ENCODE results near the gene STAG3. TPM values are rescaled to one million over a fixed set of nuclear protein-coding genes. Genes with fewer than 3 reads are reported as not detected.
"Not testable (repeated sequence)": the region's sequence is repeated elsewhere in the genome, so short reads cannot be mapped to it uniquely, and the experiment has no call there.

Gene STAG3
- total RNA-seq, 2 donors from 2014 or later, result not detected

- Histone ChIP-seq H3K4me3 (no peak overlapping the region), H3K27me3 (no peaks in the 10 kb centered on the region), H3K27ac (no peak overlapping the region), H3K4me1 (peaks cover 0 to 15% of the 10 kb centered on the region in 2 donors), H3K36me3 (no peaks in the 10 kb centered on the region), H3K9me3 (no peaks in the 10 kb centered on the region)
- TF ChIP-seq, protein P1, sequence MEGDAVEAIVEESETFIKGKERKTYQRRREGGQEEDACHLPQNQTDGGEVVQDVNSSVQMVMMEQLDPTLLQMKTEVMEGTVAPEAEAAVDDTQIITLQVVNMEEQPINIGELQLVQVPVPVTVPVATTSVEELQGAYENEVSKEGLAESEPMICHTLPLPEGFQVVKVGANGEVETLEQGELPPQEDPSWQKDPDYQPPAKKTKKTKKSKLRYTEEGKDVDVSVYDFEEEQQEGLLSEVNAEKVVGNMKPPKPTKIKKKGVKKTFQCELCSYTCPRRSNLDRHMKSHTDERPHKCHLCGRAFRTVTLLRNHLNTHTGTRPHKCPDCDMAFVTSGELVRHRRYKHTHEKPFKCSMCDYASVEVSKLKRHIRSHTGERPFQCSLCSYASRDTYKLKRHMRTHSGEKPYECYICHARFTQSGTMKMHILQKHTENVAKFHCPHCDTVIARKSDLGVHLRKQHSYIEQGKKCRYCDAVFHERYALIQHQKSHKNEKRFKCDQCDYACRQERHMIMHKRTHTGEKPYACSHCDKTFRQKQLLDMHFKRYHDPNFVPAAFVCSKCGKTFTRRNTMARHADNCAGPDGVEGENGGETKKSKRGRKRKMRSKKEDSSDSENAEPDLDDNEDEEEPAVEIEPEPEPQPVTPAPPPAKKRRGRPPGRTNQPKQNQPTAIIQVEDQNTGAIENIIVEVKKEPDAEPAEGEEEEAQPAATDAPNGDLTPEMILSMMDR (IDR thresholded peaks at IDR 0.05), result peak; percentile 42 to 82
- DNase-seq (ENCODE audit: low spot score), result no peak
Observed at GRCh38 chr7:100132697-100133151, 45.0 kb upstream of the STAG3 start.

DNA sequence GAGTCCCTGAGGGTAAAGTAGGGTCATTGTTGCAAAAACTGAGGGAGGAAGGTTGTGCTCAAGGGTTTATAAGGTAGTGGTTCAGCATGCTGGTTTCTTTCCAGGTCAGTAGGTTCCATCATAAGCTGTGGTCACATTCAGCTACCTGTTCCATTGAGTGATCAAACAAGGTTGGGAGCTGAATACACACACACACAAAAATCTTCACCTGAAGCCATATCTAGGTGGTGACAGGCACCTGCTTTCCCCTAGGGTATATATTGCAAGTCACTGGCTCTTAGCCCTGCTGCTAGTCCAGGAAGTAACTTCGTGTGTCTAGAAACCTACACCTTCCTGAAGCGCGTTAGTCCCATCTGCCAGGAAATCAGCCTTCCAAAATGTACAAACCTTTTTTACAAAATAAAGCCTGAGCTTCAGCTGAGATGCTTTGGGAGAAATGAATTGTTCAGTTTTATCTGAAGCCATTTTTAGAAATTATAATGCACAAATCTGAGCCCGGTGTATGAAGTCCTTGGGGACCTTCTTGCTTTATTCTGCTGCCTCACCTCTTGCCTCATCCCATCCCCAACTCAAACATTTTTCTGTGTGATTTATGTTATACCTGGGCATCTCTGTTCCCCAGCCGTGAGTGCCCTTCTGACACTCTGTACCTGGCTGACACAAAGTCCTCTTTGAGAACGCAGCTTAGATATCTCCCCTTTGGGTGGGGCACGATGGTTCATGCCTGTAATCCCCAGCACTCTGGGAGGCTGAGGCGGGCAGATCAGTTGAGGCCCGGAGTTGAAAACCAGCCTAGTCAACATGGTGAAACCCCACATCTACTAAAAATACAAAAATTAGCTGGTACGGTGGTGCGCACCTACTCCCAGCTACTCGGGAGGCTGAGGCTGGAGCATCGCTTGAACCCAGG, 39.6 kb upstream of the STAG3 start:
- H3K27me3 ChIP-seq, result no peaks in the 10 kb centered on the region
- TF ChIP-seq, protein P1 (IDR thresholded peaks at IDR 0.05), result no peak

DNA sequence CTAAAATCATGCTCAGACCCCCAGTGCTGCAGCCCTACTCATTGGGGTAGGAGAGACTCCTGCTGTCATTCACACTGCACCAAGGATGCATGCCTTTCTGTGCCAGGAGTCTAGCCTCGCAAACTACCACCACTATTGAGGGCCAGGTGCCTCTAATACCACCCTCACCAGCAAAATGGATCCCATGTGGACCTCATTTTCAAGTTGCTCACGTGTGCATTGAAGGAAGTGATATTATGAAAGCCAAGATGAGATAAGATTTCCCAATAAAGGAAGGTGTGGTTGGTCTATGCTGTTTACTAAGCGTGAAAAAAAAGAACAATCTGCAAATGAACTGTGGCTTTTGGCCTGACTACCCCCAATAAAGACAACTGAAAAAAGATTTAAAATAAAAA, 36.2 kb upstream of the STAG3 start:
- TF ChIP-seq, protein P1 (IDR thresholded peaks at IDR 0.05), result no peak
- DNase-seq (ENCODE audit: low spot score), result no peak
- Histone ChIP-seq H3K9me3 (no peaks in the 10 kb centered on the region), H3K4me3 (no peak overlapping the region), H3K27ac (no peak overlapping the region), H3K36me3 (no peaks in the 10 kb centered on the region), H3K4me1 (no peaks in the 10 kb centered on the region), H3K27me3 (no peaks in the 10 kb centered on the region)

More for the DNA sequence above, 39.6 kb upstream of the STAG3 start:
- no peak for DNase-seq (ENCODE audit: low spot score)
- Histone ChIP-seq H3K36me3 (no peaks in the 10 kb centered on the region), H3K4me1 (no peaks in the 10 kb centered on the region), H3K4me3 (no peak overlapping the region), H3K9me3 (no peaks in the 10 kb centered on the region), H3K27ac (no peak overlapping the region)

DNA sequence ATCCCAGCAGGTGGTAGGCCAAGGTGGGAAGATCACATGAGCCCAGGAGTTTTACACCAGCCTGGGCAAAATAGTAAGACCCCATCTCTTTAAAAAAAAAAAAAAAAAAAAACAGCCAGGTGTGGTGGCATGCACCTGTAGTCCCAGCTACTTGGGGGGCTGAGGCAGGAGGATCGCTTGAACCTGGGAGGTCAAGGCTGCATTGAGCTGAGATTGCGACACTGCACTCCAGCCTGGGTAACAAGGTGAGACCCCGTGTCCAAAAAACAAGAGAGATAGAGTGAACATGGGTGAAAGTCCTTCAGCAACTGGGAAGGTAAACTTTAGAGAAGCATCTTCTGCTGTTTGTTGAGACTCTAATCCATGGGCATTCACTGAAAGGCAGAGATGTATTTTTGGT, 35.3 kb upstream of the STAG3 start:
- H3K4me1 ChIP-seq, result no peaks in the 10 kb centered on the region
- no peaks in the 10 kb centered on the region for H3K27me3 ChIP-seq
- no peak overlapping the region for H3K4me3 ChIP-seq
- DNase-seq (ENCODE audit: low spot score), result no peak
- H3K9me3 ChIP-seq, result no peaks in the 10 kb centered on the region
- no peak overlapping the region for H3K27ac ChIP-seq
- no peaks in the 10 kb centered on the region for H3K36me3 ChIP-seq
- TF ChIP-seq, protein P1 (IDR thresholded peaks at IDR 0.05), result no peak

GRCh38 chr7:100146350-100146749, 31.4 kb upstream of the STAG3 start:
- H3K36me3 ChIP-seq; H3K9me3 ChIP-seq; H3K27ac ChIP-seq; H3K4me3 ChIP-seq; DNase-seq (ENCODE audit: low spot score); H3K27me3 ChIP-seq: not testable (repeated sequence)
- H3K4me1 ChIP-seq, result peaks cover 0 to 16% of the 10 kb centered on the region in 2 donors

GRCh38 chr7:100147278-100147677, 30.4 kb upstream of the STAG3 start:
- Histone ChIP-seq H3K4me3 (no peak overlapping the region), H3K9me3 (no peaks in the 10 kb centered on the region), H3K4me1 (peaks cover 0 to 16% of the 10 kb centered on the region in 2 donors), H3K36me3 (no peaks in the 10 kb centered on the region), H3K27me3 (no peaks in the 10 kb centered on the region), H3K27ac (no peak overlapping the region)
- DNase-seq (ENCODE audit: low spot score), result no peak
- TF ChIP-seq, protein P1 (IDR thresholded peaks at IDR 0.05), result no peak
